Activated CD4-positive, alpha-beta T cell treated with anti-CD3 and anti-CD28 coated beads for 1 hour (primary cell): ENCODE measurements around the gene KNL1.
"Not testable (repeated sequence)": the region's sequence is repeated elsewhere in the genome, so short reads cannot be mapped to it uniquely, and the experiment has no call there.

Experiments used
- DNase-seq: peaks from one replicate; pipeline ENCODE4 v3.0.0-alpha.2; 2020

The KNL1 gene, protein sequence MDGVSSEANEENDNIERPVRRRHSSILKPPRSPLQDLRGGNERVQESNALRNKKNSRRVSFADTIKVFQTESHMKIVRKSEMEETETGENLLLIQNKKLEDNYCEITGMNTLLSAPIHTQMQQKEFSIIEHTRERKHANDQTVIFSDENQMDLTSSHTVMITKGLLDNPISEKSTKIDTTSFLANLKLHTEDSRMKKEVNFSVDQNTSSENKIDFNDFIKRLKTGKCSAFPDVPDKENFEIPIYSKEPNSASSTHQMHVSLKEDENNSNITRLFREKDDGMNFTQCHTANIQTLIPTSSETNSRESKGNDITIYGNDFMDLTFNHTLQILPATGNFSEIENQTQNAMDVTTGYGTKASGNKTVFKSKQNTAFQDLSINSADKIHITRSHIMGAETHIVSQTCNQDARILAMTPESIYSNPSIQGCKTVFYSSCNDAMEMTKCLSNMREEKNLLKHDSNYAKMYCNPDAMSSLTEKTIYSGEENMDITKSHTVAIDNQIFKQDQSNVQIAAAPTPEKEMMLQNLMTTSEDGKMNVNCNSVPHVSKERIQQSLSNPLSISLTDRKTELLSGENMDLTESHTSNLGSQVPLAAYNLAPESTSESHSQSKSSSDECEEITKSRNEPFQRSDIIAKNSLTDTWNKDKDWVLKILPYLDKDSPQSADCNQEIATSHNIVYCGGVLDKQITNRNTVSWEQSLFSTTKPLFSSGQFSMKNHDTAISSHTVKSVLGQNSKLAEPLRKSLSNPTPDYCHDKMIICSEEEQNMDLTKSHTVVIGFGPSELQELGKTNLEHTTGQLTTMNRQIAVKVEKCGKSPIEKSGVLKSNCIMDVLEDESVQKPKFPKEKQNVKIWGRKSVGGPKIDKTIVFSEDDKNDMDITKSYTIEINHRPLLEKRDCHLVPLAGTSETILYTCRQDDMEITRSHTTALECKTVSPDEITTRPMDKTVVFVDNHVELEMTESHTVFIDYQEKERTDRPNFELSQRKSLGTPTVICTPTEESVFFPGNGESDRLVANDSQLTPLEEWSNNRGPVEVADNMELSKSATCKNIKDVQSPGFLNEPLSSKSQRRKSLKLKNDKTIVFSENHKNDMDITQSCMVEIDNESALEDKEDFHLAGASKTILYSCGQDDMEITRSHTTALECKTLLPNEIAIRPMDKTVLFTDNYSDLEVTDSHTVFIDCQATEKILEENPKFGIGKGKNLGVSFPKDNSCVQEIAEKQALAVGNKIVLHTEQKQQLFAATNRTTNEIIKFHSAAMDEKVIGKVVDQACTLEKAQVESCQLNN (N-terminal part only)

GRCh38 chr15:40593588-40594428 is at the start of gene KNL1:
Gene KNL1 (plus strand): TSS chr15:40594249. CDS start chr15:40602932, 8,683 bp downstream.
- DNase-seq: peak; percentile 77

DNA sequence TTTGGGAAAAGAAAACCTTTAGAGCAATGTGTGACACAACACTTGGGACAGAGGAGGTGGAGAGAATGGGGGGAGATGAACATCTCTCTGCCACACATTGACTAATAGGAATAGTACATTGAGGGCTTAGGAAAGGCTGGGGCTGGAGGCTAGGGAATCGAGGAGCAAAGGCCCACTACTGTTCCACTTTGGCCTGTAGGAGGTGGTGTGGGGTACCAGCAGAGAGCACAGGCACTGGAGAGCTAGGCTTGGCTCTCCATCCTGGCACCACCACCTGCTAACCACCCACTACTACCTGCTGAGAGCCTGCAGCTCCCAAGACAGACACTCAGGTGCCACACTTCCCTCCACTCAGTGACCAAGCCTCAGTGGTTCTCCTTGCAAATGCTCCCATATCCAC is 48.6 kb upstream of the KNL1 start:
- no peak for DNase-seq

GRCh38 chr15:40548610-40549009 is 45.4 kb upstream of the KNL1 start:
- DNase-seq: no peak

DNA sequence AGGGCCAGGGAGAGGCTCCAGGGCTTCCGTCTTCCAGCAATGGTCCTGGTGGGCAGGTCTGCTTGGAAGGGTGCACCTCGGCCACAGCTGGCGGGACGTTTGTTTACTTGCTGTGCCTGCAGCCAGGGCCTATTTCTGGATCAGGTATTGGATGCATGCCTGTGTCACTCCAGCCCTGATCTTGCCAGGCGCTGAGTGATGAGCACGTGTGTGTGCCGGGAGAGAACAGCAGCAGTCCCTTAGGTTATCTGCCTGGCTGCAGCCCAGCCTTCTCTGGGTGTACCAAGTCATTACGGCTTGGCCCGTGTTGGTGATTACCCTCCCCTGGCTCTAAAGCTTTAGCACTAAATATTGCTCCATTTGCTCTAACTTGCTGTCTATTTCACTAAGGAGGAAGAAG is 44.2 kb upstream of the KNL1 start:
- DNase-seq: no peak

DNA sequence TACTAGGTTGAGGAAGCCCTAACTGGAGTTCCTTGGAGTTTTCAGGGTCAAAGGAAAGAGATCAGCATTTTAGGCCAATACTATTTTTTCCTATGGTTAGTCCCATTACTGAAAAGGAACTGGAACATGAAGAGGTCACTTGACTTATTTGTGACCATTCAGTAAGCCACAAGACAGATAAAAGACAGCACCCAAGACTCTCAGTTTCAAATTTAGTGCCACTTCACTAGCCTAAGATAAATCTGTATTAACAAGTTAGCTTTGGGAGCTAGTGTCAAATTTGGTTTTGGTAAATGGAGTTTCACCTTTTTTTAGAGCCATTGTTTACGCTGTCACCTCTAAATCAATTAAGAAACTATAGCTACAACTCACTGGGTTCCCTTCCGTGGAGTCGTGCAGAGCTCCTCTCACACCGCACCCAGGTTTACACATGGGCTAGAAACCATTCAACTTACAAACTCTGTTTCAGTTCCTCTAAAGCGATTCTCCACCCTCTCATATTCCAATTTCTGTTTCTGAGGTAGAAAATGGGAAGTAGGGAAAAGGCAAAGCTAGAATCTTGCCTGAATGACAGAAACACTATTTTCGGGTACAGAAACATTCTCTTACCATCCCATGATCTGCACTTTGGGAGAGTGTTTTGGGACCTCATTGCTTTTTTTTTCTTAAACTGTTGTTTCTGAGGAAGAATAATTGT is 43.6 kb upstream of the KNL1 start:
- DNase-seq: no peak

GRCh38 chr15:40554161-40554525 is 39.9 kb upstream of the KNL1 start:
- DNase-seq: no peak

- DNase-seq: no peak
Measured at GRCh38 chr15:40555876-40556275, 38.2 kb upstream of the KNL1 start.

- no peak for DNase-seq
Measured at GRCh38 chr15:40558952-40559742, 34.9 kb upstream of the KNL1 start.

DNA sequence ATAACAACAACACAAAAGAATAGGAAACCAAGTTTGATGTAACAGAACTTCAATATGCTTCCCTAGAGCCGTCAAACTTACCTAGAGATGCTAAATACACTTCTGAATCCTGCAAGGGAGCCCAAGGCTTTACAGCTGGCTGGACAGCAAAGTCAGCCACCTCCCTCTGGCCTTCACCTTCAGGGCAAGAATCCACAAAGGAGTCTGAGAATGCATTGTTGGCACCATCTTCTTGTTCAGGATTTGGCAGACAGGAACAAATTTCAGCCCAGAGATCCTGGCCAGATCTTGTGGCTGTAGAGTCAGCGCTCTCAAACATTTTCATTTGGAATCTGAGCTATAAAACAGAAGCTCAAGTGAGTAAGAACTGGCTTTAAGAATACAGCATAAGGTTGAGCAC is 31.4 kb upstream of the KNL1 start:
- DNase-seq: no peak

DNA sequence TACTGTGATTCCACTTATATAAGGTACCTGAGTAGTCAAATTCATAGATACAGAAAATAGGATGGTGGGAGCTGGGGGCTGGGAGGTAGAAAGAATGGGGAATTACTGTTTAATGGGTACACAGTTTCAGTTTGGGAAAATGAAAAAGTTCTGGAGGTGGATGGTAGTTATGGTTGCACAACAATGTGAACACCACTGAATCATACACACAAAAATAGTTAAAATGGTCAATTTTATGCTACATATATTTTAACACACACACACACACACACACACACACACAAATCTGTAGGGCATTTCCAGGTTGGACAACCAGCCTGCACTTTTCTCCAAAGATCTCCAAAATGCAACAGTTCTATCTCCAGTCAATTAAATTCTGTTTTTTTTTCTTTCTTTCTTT is 30.6 kb upstream of the KNL1 start:
- DNase-seq: no peak

- peak; percentile 91 for DNase-seq
Measured at GRCh38 chr15:40564591-40565332, 29.3 kb upstream of the KNL1 start, which contains the start of gene CCDC32. Gene CCDC32 (minus strand): TSS chr15:40565042. CDS start chr15:40563015, 2,027 bp downstream.

DNA sequence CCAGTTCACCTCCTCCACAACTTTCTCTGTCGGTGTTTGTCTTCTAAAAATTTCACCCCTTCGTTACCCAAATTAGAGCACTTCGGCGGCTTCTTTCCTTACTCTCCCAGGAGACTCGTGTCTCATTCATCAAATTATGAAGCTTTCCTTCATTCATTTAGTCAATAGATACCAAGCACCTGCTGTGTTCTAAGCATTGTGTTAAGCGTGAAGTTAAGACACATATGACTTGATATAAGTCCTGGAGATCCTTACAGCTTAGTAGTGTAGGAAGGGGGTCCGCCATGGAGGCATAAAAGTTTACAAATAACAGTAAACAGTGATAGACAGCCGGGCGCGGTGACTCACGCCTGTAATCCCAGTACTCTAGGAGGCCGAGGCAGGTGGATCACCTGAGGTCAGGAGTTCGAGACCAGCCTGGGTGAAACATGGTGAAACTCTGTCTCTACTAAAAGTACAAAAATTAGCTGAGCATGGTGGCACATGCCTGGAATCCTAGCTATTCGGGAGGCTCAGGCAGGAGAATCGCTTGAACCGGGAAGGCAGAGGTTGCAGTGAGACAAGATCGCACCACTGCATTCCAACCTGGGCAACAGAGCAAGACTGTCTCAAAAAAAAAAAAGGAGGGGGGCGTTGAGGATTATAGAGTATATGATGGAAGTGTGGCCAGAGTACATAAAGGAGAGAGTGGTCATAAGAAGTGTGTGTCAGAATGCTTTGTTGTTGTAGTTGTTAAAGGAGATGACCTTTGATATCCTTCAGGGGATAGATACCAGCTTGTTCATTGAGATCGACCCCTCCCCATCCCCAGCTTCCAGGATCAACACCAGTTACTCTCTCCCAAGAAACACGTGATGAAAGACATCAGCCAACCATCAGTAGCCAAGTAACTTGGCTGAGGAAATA is 28.5 kb upstream of the KNL1 start:
- no peak for DNase-seq

DNA sequence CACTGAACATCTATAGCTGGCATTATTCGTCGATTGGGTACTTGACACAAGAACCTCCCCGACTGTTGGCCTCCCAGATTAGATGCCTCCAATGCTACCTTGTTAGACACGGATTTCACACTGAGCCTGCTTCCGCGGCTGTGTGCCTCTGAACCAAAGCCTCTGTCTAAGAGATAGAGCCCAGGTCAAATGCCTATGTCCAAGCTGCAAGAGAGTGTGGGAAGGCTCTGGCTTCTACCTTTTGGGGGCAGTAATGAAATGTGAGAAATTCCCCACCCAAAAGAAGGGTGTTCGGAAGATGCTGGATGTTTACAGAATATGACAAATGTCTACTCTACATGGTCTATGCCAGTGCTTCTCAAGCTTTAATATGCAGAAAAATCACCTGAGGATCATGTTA is 26.9 kb upstream of the KNL1 start:
- no peak for DNase-seq

GRCh38 chr15:40569129-40569953 is 24.7 kb upstream of the KNL1 start, which contains the start of gene RPUSD2:
Gene RPUSD2 (plus strand): TSS chr15:40569299. CDS start chr15:40569338, 39 bp downstream.
- peak; percentile 86 for DNase-seq

GRCh38 chr15:40575113-40575512 is 18.9 kb upstream of the KNL1 start:
- no peak for DNase-seq

- not testable (repeated sequence) for DNase-seq
Measured at GRCh38 chr15:40576914-40577313, 17.1 kb upstream of the KNL1 start.

- DNase-seq: no peak
Measured at GRCh38 chr15:40578892-40579291, 15.2 kb upstream of the KNL1 start.

- DNase-seq: not testable (repeated sequence)
Measured at GRCh38 chr15:40581796-40582195, 12.3 kb upstream of the KNL1 start.
